OCI-LY1 (cell line): ENCODE measurements around the gene CBFA2T2.

ENCODE experiments used
- H2AFZ ChIP-seq: fragments of 200-600 bp; sonication (generic), shearing (Covaris generic); 2 replicates; pipeline ENCODE4 v1.6.0; 2014; ENCODE audit warnings: antibody characterized with exemption, mild to moderate bottlenecking, low read length
- H3F3A ChIP-seq: fragments of 200-600 bp; sonication (generic), shearing (Covaris generic); 2 replicates; pipeline ENCODE4 v1.6.0; 2014; ENCODE audit warnings: mild to moderate bottlenecking, antibody characterized with exemption, low read length, moderate library complexity; ENCODE audit not compliant: insufficient read depth
- H3K27ac ChIP-seq: fragments of 200-600 bp; sonication (generic); 2 replicates; pipeline ENCODE4 v1.5.1; 2014; ENCODE audit warnings: low read length, mixed run types, mild to moderate bottlenecking, low read depth; ENCODE audit not compliant: poor library complexity, severe bottlenecking
- H3K27me3 ChIP-seq: fragments of 200-600 bp; sonication (generic); 2 replicates; pipeline ENCODE4 v1.6.0; 2014; ENCODE audit warnings: antibody characterized with exemption, mild to moderate bottlenecking, low read length, moderate library complexity; ENCODE audit not compliant: insufficient read depth
- H3K36me3 ChIP-seq: fragments of 200-600 bp; sonication (generic); 2 replicates; pipeline ENCODE4 v1.6.1; 2014; ENCODE audit warnings: mild to moderate bottlenecking, antibody characterized with exemption, low read length, moderate library complexity, mixed read lengths; ENCODE audit not compliant: insufficient read depth
- H3K4me1 ChIP-seq: fragments of 200-600 bp; sonication (generic); 2 replicates; pipeline ENCODE4 v1.5.1; 2014; ENCODE audit warnings: mild to moderate bottlenecking, low read length, moderate library complexity; ENCODE audit not compliant: insufficient read depth, severe bottlenecking
- H3K4me2 ChIP-seq: fragments of 200-600 bp; sonication (generic), shearing (Covaris generic); 2 replicates; pipeline ENCODE4 v1.6.1; 2014; ENCODE audit warnings: low read length
- H3K4me3 ChIP-seq: fragments of 200-600 bp; sonication (generic); 2 replicates; pipeline ENCODE4 v1.5.1; 2014; ENCODE audit warnings: low read length, low read depth, mild to moderate bottlenecking, mixed read lengths; ENCODE audit not compliant: poor library complexity, severe bottlenecking
- H3K79me2 ChIP-seq: fragments of 200-600 bp; shearing (Covaris generic); 2 replicates; pipeline ENCODE4 v1.6.1; 2016; ENCODE audit warnings: mixed run types, low read length, mixed read lengths; ENCODE audit not compliant: insufficient read depth
- H3K9ac ChIP-seq: fragments of 200-600 bp; sonication (generic), shearing (Covaris generic); 2 replicates; pipeline ENCODE4 v1.6.1; 2014; ENCODE audit warnings: mild to moderate bottlenecking, low read length, mixed read lengths
- H3K9me2 ChIP-seq: fragments of 200-600 bp; sonication (generic), shearing (Covaris generic); 2 replicates; pipeline ENCODE4 v1.6.1; 2014; ENCODE audit warnings: low read depth, mild to moderate bottlenecking, low read length, mixed read lengths
- H3K9me3 ChIP-seq: fragments of 200-600 bp; shearing (Covaris generic); 2 replicates; pipeline ENCODE4 v1.6.1; 2014; ENCODE audit warnings: low read length, mixed read lengths
- H4K20me1 ChIP-seq: fragments of 200-600 bp; sonication (generic), shearing (Covaris generic); 2 replicates; pipeline ENCODE4 v1.6.0; 2016; ENCODE audit warnings: mild to moderate bottlenecking, low read length; ENCODE audit not compliant: insufficient read depth
- EZH2 ChIP-seq: fragments of 200-600 bp; sonication (generic), shearing (Covaris generic); IDR thresholded peaks from 2 replicates; pipeline ENCODE4 v1.8.0; 2017; ENCODE audit warnings: borderline replicate concordance, mixed run types, mild to moderate bottlenecking, antibody characterized with exemption, low read length, moderate library complexity, mixed read lengths
- TF ChIP-seq, protein P1 (sequence below): fragments of 200-600 bp; sonication (generic), shearing (Covaris generic); IDR thresholded peaks from 2 replicates; pipeline ENCODE4 v1.5.1; 2017; ENCODE audit warnings: mild to moderate bottlenecking, antibody characterized with exemption, low read length, moderate library complexity, mixed read lengths

CBFA2T2 gene

DNA sequence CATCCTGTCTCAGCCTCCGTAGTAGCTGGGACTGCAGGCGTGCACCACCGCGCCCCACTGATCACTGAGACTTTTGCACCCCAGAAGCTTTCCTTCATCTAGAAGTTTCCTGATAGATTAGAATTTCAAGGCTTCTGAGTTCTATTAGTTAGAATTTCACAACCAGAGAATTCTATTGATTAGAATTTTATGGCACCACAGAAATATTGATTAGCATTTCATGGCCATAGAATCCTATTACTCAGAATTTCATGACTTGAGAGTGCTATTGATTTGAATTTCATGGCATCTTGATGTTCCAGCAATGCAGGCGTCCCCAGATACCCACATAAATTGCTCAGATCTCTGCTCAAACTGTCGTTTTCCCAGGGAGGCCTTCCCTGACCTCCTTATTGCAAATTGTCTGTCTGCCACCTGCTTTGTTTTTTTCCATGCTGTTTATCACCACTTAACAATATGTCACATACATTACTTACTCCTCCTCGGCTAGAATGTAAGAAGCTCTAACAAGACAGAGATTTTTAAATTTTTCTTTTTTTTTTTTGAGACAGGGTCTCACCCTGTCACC is 16.9 kb upstream of the CBFA2T2 start:
- no peak overlapping the region for H2AFZ ChIP-seq
- H3K36me3 ChIP-seq, result no peaks in the 10 kb centered on the region
- H3K4me2 ChIP-seq, result no peak overlapping the region
- no peak overlapping the region for H3K9ac ChIP-seq
- H3K9me3 ChIP-seq, result no peaks in the 10 kb centered on the region
- H3K27ac ChIP-seq, result no peak overlapping the region
- TF ChIP-seq, protein P1, sequence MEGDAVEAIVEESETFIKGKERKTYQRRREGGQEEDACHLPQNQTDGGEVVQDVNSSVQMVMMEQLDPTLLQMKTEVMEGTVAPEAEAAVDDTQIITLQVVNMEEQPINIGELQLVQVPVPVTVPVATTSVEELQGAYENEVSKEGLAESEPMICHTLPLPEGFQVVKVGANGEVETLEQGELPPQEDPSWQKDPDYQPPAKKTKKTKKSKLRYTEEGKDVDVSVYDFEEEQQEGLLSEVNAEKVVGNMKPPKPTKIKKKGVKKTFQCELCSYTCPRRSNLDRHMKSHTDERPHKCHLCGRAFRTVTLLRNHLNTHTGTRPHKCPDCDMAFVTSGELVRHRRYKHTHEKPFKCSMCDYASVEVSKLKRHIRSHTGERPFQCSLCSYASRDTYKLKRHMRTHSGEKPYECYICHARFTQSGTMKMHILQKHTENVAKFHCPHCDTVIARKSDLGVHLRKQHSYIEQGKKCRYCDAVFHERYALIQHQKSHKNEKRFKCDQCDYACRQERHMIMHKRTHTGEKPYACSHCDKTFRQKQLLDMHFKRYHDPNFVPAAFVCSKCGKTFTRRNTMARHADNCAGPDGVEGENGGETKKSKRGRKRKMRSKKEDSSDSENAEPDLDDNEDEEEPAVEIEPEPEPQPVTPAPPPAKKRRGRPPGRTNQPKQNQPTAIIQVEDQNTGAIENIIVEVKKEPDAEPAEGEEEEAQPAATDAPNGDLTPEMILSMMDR, result no peak
- no peak for TF ChIP-seq EZH2
- peaks cover 14% of the 10 kb centered on the region for H3K4me1 ChIP-seq
- H3K27me3 ChIP-seq, result no peaks in the 10 kb centered on the region
- no peaks in the 10 kb centered on the region for H3F3A ChIP-seq
- no peaks in the 10 kb centered on the region for H3K9me2 ChIP-seq
- H3K79me2 ChIP-seq, result no peaks in the 10 kb centered on the region
- H4K20me1 ChIP-seq, result no peaks in the 10 kb centered on the region
- H3K4me3 ChIP-seq, result no peak overlapping the region

DNA sequence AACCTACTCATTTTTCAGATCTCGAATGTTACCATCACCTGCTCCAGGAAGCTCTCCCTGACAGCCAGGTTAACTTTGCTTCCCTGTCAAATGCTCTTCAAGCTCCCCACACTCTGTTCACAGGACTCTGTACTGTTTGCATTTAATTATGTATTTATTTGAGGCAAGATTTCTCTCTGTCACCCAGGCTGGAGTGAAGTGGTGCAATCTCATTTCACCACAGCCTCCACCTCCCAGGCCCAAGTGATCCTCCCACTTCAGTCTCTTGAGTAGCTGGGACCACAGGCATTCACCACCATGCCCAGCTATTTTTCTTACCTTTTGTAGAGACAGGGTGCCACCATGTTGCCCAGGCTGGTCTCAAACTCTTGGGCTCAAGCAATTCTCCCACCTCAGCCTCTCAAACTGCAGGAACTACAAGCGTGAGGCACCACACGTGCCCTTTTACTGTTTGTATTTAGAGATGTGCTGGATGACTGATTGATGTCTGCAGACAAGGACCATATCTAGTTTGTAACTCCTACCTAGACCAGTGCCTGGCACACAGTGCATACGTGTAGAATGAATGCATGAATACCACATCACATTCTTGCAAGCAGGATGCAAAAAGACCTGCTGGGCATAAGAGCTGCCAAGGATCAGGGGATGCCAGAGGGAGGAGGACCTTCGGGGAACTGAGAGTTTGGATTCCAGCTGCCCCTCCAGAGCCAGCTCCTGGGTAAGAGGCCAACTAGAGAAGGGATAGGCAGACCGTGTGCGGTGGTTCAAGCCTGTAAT is 15.6 kb upstream of the CBFA2T2 start:
- TF ChIP-seq, protein P1, result no peak
- no peak overlapping the region for H3K4me2 ChIP-seq
- H3K9me2 ChIP-seq, result no peaks in the 10 kb centered on the region
- no peaks in the 10 kb centered on the region for H3F3A ChIP-seq
- H3K27me3 ChIP-seq, result no peaks in the 10 kb centered on the region
- no peaks in the 10 kb centered on the region for H4K20me1 ChIP-seq
- no peaks in the 10 kb centered on the region for H3K79me2 ChIP-seq
- H3K4me3 ChIP-seq, result no peak overlapping the region
- no peak overlapping the region for H2AFZ ChIP-seq
- H3K36me3 ChIP-seq, result no peaks in the 10 kb centered on the region
- H3K4me1 ChIP-seq, result peaks cover 14% of the 10 kb centered on the region
- no peaks in the 10 kb centered on the region for H3K9me3 ChIP-seq
- no peak overlapping the region for H3K9ac ChIP-seq
- H3K27ac ChIP-seq, result no peak overlapping the region

DNA sequence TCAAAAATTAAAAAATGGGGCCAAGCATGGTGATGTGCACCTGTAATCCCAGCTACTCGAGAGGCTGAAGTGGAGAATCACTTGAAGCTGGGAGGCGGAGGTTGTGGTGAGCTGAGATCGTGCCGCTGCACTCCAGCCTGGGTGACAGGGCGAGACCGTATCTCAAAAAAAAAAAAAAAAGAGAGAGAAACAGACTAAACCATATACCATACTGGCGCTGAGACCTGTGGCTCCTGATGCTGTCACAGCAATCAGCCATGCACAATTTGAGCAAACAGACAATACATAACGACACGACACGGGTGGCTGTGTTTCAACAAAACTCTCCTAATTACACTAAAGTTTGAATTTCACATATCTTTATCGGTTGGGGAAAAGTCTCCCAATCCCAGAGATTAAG is 14.9 kb upstream of the CBFA2T2 start:
- Histone ChIP-seq H4K20me1 (no peaks in the 10 kb centered on the region), H3K4me1 (peaks cover 14% of the 10 kb centered on the region), H3K79me2 (no peaks in the 10 kb centered on the region), H3K27ac (no peak overlapping the region), H2AFZ (no peak overlapping the region), H3K27me3 (no peaks in the 10 kb centered on the region), H3K4me3 (no peak overlapping the region), H3F3A (no peaks in the 10 kb centered on the region), H3K4me2 (peak overlapping the region; percentile 33; the same call in 1 of the 2 replicates), H3K9me2 (no peaks in the 10 kb centered on the region), H3K9me3 (no peaks in the 10 kb centered on the region), H3K36me3 (no peaks in the 10 kb centered on the region), H3K9ac (no peak overlapping the region)
- TF ChIP-seq EZH2, result no peak
- TF ChIP-seq, protein P1, result no peak
